ENCODE data around the gene CLDN5.

CLDN5 gene

GRCh38 chr22:19479355-19480172, 44.6 kb downstream of the CLDN5 start, which contains the start of gene CDC45:
CDC45 (plus strand) TSS chr22:19479920; CDS start chr22:19479969, 49 bp downstream.
- peak; percentile 92 for DNase-seq (ENCODE audit: low read depth)

DNA sequence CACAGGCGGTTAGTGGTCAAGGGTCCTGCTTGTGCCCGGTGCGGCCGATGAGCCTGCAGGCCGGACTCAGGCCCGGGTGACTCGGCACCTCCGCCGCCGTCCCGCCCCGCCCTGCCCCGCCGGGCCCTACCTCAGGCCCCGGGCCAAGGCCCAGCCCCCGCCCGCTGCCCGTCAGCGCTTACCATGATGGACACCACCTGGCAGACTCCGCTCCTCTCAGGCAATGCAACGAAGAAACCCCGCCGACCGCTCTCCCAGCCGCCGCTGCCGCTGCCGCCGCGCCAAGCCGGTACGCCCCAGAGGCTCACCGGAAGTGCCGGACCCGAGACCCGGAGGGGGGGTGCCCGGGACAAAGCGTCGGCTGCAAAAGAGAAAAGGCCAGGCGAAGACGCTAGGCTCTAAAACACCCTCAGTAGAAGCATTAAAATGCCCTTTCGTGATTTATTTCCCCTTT, 45.3 kb downstream of the CLDN5 start, which contains the start of gene UFD1:
TSS of gene UFD1 (minus strand) at position 293 of the 454 bp plus-strand sequence. CDS start at position 185, 108 bp downstream.
- DNase-seq (ENCODE audit: low read depth): peak; percentile 71

- no peak for DNase-seq (ENCODE audit: low read depth)
Measured at GRCh38 chr22:19478045-19478900, 45.9 kb downstream of the CLDN5 start.

DNA sequence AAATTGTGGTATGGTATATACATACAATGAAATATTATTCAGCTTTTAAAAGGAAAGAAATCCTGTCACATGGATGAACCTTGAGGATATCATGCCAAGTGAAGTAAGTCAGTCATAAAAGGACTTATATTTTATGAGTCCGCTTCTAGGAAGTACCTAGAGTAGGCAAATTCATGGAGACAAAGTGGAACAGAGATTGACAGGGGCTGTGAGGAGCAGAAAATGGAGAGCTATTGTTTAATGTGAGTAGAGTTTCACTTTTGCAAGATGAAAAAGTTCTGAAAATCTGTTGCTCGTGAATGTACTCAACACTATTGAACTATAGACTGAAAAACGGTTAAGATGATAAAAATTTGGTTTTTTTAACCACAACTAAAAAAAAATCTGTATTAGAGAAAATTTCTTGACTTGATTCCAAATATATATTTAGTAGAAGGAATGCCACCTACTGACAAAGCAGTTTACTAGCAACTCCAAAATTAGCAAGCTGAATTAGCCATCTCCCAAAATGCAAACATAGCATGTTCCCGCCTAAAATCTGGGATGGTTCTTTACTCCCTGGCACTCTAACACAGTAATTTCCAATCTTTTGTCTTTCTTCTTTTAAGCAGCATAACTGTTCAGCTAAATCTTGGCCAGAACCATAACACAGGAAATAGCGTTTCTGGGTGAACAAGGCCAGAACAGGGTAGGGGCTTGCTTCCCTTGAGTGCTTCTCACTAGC, 46.7 kb downstream of the CLDN5 start:
- no peak for DNase-seq (ENCODE audit: low read depth)

DNA sequence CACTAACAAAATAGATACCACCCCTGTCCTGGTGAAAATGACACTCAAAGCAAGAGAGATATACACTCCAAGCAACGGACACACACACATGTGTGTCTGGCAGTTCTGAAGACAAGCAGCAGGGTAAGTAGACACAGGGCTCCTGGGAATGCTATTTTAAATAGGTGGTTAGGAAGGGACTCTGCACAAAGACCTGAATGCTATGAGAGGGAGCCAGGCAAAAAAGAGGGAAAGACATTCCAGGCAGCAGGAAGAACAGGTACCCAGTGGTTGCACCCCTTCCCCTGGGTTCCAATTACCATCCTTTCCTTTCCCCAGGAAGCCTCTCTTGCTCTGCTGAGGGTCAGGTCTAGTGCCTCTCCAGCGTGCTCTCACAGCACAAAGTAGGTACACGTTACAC, 48.2 kb downstream of the CLDN5 start:
- no peak for DNase-seq (ENCODE audit: low read depth)

DNA sequence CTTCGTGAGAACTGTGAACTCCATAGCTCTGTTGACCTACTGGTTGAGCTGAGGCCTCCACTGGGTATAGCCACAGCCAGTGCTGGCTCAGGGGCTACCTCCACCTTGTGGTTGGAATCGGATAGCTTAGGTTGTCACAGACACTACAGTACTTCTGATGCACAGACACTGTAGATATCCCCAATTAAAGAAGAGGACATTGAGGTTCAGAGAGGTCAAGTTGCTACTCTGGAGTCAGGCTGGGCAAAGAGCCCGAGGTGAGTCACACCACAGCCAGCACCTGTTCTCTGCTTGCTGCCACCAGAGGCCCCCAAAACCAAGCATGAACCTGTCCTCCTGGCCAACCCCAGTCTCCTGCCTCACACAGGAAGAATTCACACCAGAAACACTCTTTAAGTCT, 50.6 kb downstream of the CLDN5 start:
- DNase-seq (ENCODE audit: low read depth): no peak
